Measurements from ENCODE around the gene GALNTL6. TPM values are rescaled to one million over a fixed set of nuclear protein-coding genes. Genes with fewer than 3 reads are reported as not detected.

GALNTL6 gene
- total RNA-seq, 1 experiment from 2014 or later: not detected

DNA sequence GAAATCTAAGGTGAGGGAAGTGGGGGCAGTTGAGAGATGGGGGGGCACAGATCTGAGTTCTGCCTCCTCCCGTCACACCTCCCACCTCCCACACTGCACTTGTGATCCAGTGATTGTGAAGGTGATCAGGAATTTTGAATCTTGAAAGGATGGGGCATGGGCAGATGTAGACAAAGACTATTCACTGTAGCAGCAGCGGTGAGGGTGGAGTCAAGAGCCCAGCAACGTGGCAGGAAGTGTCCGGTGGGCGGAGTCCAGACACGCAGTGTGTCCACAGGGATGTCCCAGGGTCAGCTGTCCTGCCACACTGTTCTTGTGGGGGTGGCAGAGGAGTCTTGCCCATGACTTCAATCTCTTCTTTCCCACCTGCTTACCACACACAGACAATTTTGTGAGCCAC, 1024.9 kb downstream of the GALNTL6 start:
- Histone ChIP-seq H2AFZ (ENCODE audit: low read depth, low read length, poor library complexity, severe bottlenecking) (no peak overlapping the region), H3K27ac (ENCODE audit: low read depth, low read length) (no peak overlapping the region), H3K9me2 (ENCODE audit: insufficient read depth) (no peaks in the 10 kb centered on the region), H3K4me2 (ENCODE audit: low read length) (no peak overlapping the region), H3K9me3 (ENCODE audit: control insufficient read depth in 1 of 2, insufficient read depth in 1 of 2, low read depth in 1 of 2, low read length in 2 of 2) (no peaks in the 10 kb centered on the region), H3K79me2 (ENCODE audit: insufficient read depth, low read length) (no peaks in the 10 kb centered on the region), H4K20me1 (ENCODE audit: insufficient read depth) (no peaks in the 10 kb centered on the region), H3K4me1 (ENCODE audit: control insufficient read depth in 1 of 2, insufficient read depth in 2 of 2, low read length in 2 of 2) (no peaks in the 10 kb centered on the region), H3K36me3 (ENCODE audit: control insufficient read depth in 1 of 2, insufficient read depth in 2 of 2, low read length in 2 of 2) (no peaks in the 10 kb centered on the region), H3K4me3 (replicated peaks in 1 of 2; ENCODE audit: low read depth in 1 of 2, low read length in 2 of 2) (no peak overlapping the region), H3K27me3 (ENCODE audit: insufficient read depth, low read length) (no peaks in the 10 kb centered on the region), H3K9ac (ENCODE audit: low read length) (no peak overlapping the region)
- ATAC-seq (no peak), DNase-seq (ENCODE audit: low read depth, low spot score) (no peak)
- POLR2A ChIA-PET: no interaction called here
- CTCF ChIA-PET: no interaction called here
- intact Hi-C loops (cut with micrococcal nuclease): no loop called here
- RAD21 ChIA-PET (ENCODE audit: low non-redundant PET in 1 of 2, low total read pairs in 2 of 2, uncharacterized antibody in 2 of 2, unreplicated experiment in 2 of 2): no interaction called here
- TF ChIP-seq YY1 (IDR thresholded peaks at IDR 0.05; ENCODE audit: extremely low read depth, insufficient replicate concordance, low read depth, low read length) (no peak), REST (IDR thresholded peaks at IDR 0.05; ENCODE audit: low read depth) (no peak), CTCF (IDR thresholded peaks at IDR 0.05 in 2 of 3, conservative IDR thresholded peaks at IDR 0.05 in 1 of 3; ENCODE audit: borderline replicate concordance in 1 of 3, insufficient read depth in 1 of 3, low read depth in 2 of 3, low read length in 2 of 3) (no peak), JUND (IDR thresholded peaks at IDR 0.05) (no peak), CEBPB (IDR thresholded peaks at IDR 0.05; ENCODE audit: low read depth) (no peak)
- TF ChIP-seq, protein P1, sequence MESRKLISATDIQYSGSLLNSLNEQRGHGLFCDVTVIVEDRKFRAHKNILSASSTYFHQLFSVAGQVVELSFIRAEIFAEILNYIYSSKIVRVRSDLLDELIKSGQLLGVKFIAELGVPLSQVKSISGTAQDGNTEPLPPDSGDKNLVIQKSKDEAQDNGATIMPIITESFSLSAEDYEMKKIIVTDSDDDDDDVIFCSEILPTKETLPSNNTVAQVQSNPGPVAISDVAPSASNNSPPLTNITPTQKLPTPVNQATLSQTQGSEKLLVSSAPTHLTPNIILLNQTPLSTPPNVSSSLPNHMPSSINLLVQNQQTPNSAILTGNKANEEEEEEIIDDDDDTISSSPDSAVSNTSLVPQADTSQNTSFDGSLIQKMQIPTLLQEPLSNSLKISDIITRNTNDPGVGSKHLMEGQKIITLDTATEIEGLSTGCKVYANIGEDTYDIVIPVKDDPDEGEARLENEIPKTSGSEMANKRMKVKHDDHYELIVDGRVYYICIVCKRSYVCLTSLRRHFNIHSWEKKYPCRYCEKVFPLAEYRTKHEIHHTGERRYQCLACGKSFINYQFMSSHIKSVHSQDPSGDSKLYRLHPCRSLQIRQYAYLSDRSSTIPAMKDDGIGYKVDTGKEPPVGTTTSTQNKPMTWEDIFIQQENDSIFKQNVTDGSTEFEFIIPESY (IDR thresholded peaks at IDR 0.05; ENCODE audit: extremely low read depth, insufficient replicate concordance, low read length): no peak
- BruUV-seq (replicated peaks): no TSS peak
